ENCODE measurements around the gene OTOG. TPM values are rescaled to one million over a fixed set of nuclear protein-coding genes. Genes with fewer than 3 reads are reported as not detected.
A peak's percentile ranks its signal among the peaks of the same experiment; 100 is the strongest.

OTOG gene
- total RNA-seq, 4 donors from 2014 or later = not detected

- no peak for ATAC-seq (ENCODE audit: low FRiP score)
- no peak for DNase-seq (ENCODE audit: low spot score)
- TF ChIP-seq CTCF (IDR thresholded peaks at IDR 0.05) = no peak
Measured at GRCh38 chr11:17531071-17531600, 15.9 kb upstream of the OTOG start.

- ATAC-seq (ENCODE audit: low FRiP score) (peak; percentile 49), DNase-seq (ENCODE audit: low spot score) (no peak)
- TF ChIP-seq CTCF (IDR thresholded peaks at IDR 0.05) = no peak
Measured at GRCh38 chr11:17531636-17532113, 15.4 kb upstream of the OTOG start.

- ATAC-seq (ENCODE audit: low FRiP score) (no peak), DNase-seq (ENCODE audit: low spot score) (no peak)
- TF ChIP-seq CTCF (IDR thresholded peaks at IDR 0.05) = no peak
Measured at GRCh38 chr11:17532784-17533183, 14.3 kb upstream of the OTOG start.

- no peak for TF ChIP-seq CTCF (IDR thresholded peaks at IDR 0.05)
- DNase-seq (ENCODE audit: low spot score) (no peak), ATAC-seq (ENCODE audit: low FRiP score) (no peak)
Measured at GRCh38 chr11:17533341-17533740, 13.7 kb upstream of the OTOG start.

- TF ChIP-seq CTCF (IDR thresholded peaks at IDR 0.05) = no peak
- DNase-seq (ENCODE audit: low spot score) (no peak), ATAC-seq (ENCODE audit: low FRiP score) (no peak)
Measured at GRCh38 chr11:17533778-17534415, 13.2 kb upstream of the OTOG start.

GRCh38 chr11:17535488-17535887 is 11.6 kb upstream of the OTOG start:
- ATAC-seq (ENCODE audit: low FRiP score) (no peak), DNase-seq (ENCODE audit: low spot score) (no peak)
- TF ChIP-seq CTCF (IDR thresholded peaks at IDR 0.05) = no peak

- ATAC-seq (ENCODE audit: low FRiP score) = no peak
- no peak for TF ChIP-seq CTCF (IDR thresholded peaks at IDR 0.05)
- no peak for DNase-seq (ENCODE audit: low spot score)
Measured at GRCh38 chr11:17537261-17537660, 9.8 kb upstream of the OTOG start.
